DOHH2 (cell line): ENCODE results near the gene ANXA4.
"Not testable (repeated sequence)": the region's sequence is repeated elsewhere in the genome, so short reads cannot be mapped to it uniquely, and the experiment has no call there.

ENCODE experiments used
- H3F3A ChIP-seq: fragments of 200-600 bp; sonication (generic), shearing (Covaris generic); 2 replicates; pipeline ENCODE4 v1.6.0; 2016; ENCODE audit warnings: antibody characterized with exemption, mild to moderate bottlenecking; ENCODE audit not compliant: control insufficient read depth, insufficient read depth
- H3K27ac ChIP-seq: fragments of 200-600 bp; sonication (generic); 2 replicates; pipeline ENCODE4 v1.5.1; 2014; ENCODE audit warnings: low read depth, mild to moderate bottlenecking, low read length, moderate library complexity
- H3K27me3 ChIP-seq: fragments of 200-600 bp; sonication (generic); 2 replicates; pipeline ENCODE4 v1.6.1; 2014; ENCODE audit warnings: mild to moderate bottlenecking, low read length, mixed read lengths; ENCODE audit not compliant: control insufficient read depth
- H3K36me3 ChIP-seq: fragments of 200-600 bp; sonication (generic); 2 replicates; pipeline ENCODE4 v1.6.1; 2014; ENCODE audit warnings: mild to moderate bottlenecking, low read length, moderate library complexity, mixed read lengths; ENCODE audit not compliant: control insufficient read depth
- H3K4me1 ChIP-seq: fragments of 200-600 bp; sonication (generic); 2 replicates; pipeline ENCODE4 v1.6.1; 2014; ENCODE audit warnings: mild to moderate bottlenecking, low read length, mixed read lengths; ENCODE audit not compliant: control insufficient read depth
- H3K4me2 ChIP-seq: fragments of 200-600 bp; sonication (generic); 2 replicates; pipeline ENCODE4 v1.6.0; 2014; ENCODE audit warnings: mild to moderate bottlenecking, low read length, moderate library complexity
- H3K4me3 ChIP-seq: fragments of 200-600 bp; sonication (generic); 2 replicates; pipeline ENCODE4 v1.5.1; 2014; ENCODE audit warnings: mild to moderate bottlenecking, low read length, mixed read lengths
- H3K79me2 ChIP-seq: fragments of 200-600 bp; sonication (generic); 2 replicates; pipeline ENCODE4 v1.6.1; 2014; ENCODE audit warnings: mild to moderate bottlenecking, low read length, mixed read lengths; ENCODE audit not compliant: control insufficient read depth
- H3K9me2 ChIP-seq: fragments of 200-600 bp; sonication (generic); replicated peaks from 2 replicates; pipeline ENCODE4 v1.6.1; 2014; ENCODE audit warnings: mild to moderate bottlenecking, low read length, mixed read lengths; ENCODE audit not compliant: control insufficient read depth
- H3K9me3 ChIP-seq: fragments of 200-600 bp; sonication (generic); 2 replicates; pipeline ENCODE4 v1.6.1; 2014; ENCODE audit warnings: antibody characterized with exemption, low read length, mixed read lengths; ENCODE audit not compliant: control insufficient read depth, insufficient read depth
- H4K20me1 ChIP-seq: fragments of 200-600 bp; sonication (generic); 2 replicates; pipeline ENCODE4 v1.6.0; 2014; ENCODE audit warnings: low read depth, mild to moderate bottlenecking, antibody characterized with exemption, low read length, moderate library complexity; ENCODE audit not compliant: control insufficient read depth, insufficient read depth
- EZH2phosphoT487 ChIP-seq: fragments of 200-600 bp; sonication (generic); IDR thresholded peaks from 2 replicates; pipeline ENCODE4 v1.6.1; 2017; ENCODE audit warnings: borderline replicate concordance, mild to moderate bottlenecking, antibody characterized with exemption, low read length, moderate library complexity, mixed read lengths
- TF ChIP-seq, protein P1 (sequence below): fragments of 200-600 bp; sonication (generic); IDR thresholded peaks from one replicate; pipeline ENCODE4 v1.5.1; 2014; ENCODE audit warnings: antibody characterized with exemption, mild to moderate bottlenecking, low read depth, low read length; ENCODE audit not compliant: poor library complexity, severe bottlenecking

ANXA4 gene

DNA sequence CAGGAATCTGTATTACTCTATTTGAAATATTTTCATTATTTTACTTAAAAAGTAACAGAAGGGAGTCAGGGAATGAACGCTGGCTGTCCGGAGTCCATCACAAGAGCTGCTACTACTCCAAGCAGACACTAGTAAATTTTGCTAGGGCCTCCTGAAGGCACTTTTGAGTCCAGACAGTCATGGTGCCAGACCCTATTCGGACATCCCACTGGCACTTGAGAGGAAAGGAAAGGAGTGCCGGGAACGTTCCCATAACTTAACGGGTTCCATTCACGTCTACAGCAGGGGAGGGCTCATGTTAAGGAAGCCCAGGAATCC is 87.0 kb downstream of the ANXA4 start:
- Histone ChIP-seq H3K79me2 (peaks cover 44% of the 10 kb centered on the region), H3K36me3 (peaks cover 23% of the 10 kb centered on the region), H3F3A (peaks cover 2% of the 10 kb centered on the region; the same call in 1 of the 2 replicates), H3K4me3 (peak overlapping the region; percentile 96), H3K4me1 (peaks cover 41% of the 10 kb centered on the region), H3K4me2 (peak overlapping the region; percentile 88), H3K27ac (peak overlapping the region; percentile 68), H3K27me3 (no peaks in the 10 kb centered on the region), H3K9me3 (no peaks in the 10 kb centered on the region), H3K9me2 (no peaks in the 10 kb centered on the region), H4K20me1 (peaks cover 4% of the 10 kb centered on the region; the same call in 1 of the 2 replicates)
- TF ChIP-seq, protein P1, sequence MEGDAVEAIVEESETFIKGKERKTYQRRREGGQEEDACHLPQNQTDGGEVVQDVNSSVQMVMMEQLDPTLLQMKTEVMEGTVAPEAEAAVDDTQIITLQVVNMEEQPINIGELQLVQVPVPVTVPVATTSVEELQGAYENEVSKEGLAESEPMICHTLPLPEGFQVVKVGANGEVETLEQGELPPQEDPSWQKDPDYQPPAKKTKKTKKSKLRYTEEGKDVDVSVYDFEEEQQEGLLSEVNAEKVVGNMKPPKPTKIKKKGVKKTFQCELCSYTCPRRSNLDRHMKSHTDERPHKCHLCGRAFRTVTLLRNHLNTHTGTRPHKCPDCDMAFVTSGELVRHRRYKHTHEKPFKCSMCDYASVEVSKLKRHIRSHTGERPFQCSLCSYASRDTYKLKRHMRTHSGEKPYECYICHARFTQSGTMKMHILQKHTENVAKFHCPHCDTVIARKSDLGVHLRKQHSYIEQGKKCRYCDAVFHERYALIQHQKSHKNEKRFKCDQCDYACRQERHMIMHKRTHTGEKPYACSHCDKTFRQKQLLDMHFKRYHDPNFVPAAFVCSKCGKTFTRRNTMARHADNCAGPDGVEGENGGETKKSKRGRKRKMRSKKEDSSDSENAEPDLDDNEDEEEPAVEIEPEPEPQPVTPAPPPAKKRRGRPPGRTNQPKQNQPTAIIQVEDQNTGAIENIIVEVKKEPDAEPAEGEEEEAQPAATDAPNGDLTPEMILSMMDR, result no peak
- TF ChIP-seq EZH2phosphoT487, result no peak

DNA sequence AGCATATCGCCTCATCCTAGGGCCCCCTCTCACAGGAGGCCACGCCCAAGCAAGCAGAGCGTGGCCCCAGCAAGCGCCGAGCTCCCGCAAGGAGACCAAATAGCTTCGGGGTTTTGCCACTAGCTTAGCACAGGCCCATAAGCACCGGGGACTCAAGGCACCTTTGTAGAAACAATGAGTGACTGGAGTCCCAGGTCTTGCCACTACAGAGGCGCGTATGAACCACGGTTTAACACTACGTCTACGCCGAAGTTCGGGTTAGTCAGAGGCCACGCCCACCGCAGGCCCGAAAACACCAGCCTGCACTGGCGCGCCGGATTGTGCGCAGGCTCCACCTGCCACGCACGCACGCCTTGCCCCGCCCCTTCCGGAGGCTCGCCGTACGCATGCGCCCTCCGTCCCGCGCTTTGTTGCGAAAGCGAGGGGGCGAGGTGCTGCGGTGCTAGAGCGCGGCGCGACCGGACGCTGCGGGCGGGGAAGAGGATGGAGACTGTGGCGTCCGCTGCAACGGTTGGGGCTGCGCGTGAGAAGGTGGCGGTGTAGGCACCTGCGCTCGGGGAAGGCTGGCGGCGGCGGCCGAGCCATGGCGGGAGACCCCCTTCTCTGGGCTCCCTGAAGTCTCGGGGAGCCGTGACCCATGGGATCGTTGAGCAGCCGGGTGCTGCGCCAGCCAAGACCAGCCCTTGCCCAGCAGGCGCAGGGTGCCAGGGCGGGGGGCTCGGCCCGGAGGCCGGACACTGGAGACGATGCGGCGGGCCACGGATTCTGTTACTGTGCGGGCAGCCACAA is 87.5 kb downstream of the ANXA4 start, which contains the start of gene GMCL1:
TSS of gene GMCL1 (plus strand) at position 405 of the 789 bp plus-strand sequence. CDS start at position 638, 233 bp downstream.
- Histone ChIP-seq H3K9me2 (no peaks in the 10 kb centered on the region), H3K36me3 (peaks cover 27% of the 10 kb centered on the region), H3K4me1 (peaks cover 47% of the 10 kb centered on the region), H3K4me2 (peak within 1 kb of the TSS; percentile 88), H3K4me3 (peak within 1 kb of the TSS; percentile 96), H3K27ac (peak within 1 kb of the TSS; percentile 68), H3K79me2 (peaks cover 50% of the 10 kb centered on the region), H3F3A (peaks cover 2% of the 10 kb centered on the region; the same call in 1 of the 2 replicates), H3K9me3 (no peaks in the 10 kb centered on the region), H3K27me3 (no peaks in the 10 kb centered on the region), H4K20me1 (peaks cover 4% of the 10 kb centered on the region; the same call in 1 of the 2 replicates)
- TF ChIP-seq, protein P1, result no peak
- no peak for TF ChIP-seq EZH2phosphoT487

DNA sequence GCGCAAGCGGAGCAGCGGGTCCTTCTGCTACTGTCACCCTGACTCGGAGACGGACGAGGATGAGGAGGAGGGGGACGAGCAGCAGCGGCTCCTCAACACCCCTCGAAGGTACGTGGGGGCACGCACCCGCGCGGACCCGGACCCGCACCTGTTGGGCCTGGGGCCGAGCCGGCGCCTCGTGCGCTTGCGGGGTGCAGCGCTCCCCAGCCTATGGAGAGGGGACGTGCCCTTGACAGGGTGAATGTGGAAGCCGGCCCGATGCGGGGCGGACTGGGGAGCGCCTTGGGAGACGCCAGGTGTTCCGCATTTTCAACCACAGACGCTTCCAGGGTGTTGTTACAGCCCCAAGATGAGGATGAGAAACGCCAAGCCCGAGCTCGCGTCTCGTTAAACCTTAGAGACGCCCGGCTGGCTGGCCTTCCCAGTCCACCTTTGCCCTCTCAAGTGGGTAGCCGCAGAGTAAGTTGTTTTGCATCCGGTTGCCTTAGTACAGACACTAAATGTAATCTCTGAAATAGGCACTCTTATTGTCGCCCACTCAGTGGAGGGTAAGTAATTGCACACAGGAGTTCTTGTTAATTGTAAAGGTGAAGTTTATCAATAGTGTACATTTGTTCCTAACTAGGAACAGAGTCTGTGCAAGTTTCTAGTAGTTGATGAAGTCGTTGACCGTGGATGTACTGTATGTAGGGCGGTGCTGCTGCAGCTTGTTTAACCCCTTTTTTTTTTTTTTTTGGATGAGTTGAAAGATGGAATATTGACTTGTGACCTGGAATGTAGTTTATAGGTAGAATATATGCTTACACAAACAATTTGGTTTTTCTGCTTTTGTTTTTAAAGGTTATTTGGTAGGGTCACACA is 88.3 kb downstream of the ANXA4 start:
- no peak for TF ChIP-seq EZH2phosphoT487
- TF ChIP-seq, protein P1, result no peak
- Histone ChIP-seq H4K20me1 (peaks cover 4% of the 10 kb centered on the region; the same call in 1 of the 2 replicates), H3K4me1 (peaks cover 47% of the 10 kb centered on the region), H3K27me3 (no peaks in the 10 kb centered on the region), H3K79me2 (peaks cover 58% of the 10 kb centered on the region), H3F3A (peaks cover 2% of the 10 kb centered on the region; the same call in 1 of the 2 replicates), H3K27ac (peak overlapping the region; percentile 14), H3K36me3 (peaks cover 29% of the 10 kb centered on the region), H3K4me3 (peak overlapping the region; percentile 96), H3K4me2 (peak overlapping the region; percentile 88), H3K9me3 (no peaks in the 10 kb centered on the region), H3K9me2 (no peaks in the 10 kb centered on the region)

DNA sequence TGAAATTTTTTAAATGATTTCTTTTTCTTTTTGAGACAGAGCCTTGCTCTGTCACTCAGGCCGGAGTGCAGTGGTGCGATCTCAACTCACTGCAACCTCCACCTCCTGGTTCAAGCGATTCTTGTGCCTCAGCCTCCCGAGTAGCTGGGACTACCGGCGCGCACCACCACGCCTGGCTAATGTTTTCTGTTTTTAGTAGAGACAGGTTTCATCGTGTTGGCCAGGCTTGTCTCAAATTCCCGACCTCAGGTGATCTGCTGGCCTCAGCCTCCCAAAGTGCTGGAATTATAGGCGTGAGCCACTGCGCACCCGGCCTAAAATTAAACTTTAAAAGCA is 88.9 kb downstream of the ANXA4 start:
- Histone ChIP-seq H3K4me2 (peak overlapping the region; percentile 88), H3K4me1 (peaks cover 53% of the 10 kb centered on the region), H3K79me2 (peaks cover 64% of the 10 kb centered on the region), H3K36me3 (peaks cover 30% of the 10 kb centered on the region), H3K4me3 (peak overlapping the region; percentile 96)
- H3F3A ChIP-seq, H3K27me3 ChIP-seq, H3K9me2 ChIP-seq, H4K20me1 ChIP-seq, H3K27ac ChIP-seq, H3K9me3 ChIP-seq: not testable (repeated sequence)
